HK-2 (cell line): ENCODE data around the gene UBXN10.

Source experiments
- DNase-seq: peaks from one replicate; pipeline ENCODE4 v3.0.0-alpha.2; 2018; ENCODE audit not compliant: unreplicated experiment

The UBXN10 gene

DNA sequence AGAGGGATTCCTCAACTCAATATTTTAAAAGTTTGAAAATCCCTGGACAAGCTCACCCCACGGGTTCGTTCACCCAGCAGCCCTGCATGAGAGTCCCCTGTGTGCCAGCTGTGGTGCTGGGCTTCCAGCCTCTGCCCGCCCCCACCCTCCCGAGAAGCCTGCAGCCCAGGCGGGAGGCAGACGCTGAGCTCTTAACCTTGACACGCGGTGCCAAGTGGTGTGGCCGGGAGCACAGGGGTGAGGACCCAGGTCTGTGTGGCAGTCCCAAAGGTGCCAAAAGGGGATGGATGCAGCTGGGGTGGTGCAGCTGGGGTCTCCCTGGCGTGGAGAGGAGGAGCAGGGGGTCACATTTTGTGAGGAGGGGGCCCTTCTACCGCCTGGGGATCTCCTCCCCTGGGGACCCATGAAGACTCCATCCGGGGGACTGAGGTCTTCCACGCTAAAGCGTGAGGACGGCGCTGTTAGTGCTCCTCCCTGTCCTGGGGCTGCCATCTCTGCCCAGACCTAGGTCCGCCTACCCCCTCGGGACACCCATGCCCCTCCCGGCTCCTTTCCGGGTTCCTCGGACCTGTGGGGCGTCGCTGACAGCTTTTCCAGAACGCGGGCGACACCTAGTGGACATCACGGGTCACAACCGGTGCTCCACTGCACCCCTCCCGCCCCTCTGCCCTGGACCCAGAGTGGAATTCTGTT lies 33.8 kb upstream of the UBXN10 start:
- peak; percentile 78 for DNase-seq

DNA sequence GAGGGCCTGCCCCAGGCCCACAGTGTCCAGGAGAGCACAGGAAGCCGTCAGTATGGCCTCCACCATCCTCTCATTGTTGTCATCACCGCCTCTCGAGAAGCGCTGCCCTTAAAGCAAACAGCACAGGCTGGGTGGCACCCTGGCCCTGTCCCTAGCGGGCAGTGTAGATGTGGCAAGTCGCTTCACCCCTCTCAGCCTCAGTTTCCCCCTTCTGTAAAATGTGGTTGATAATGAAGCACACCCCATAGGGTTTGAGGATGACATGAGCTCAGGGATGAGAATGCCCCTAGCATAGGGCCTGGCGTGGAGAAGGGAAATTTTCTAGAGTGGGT lies 33.3 kb upstream of the UBXN10 start:
- no peak for DNase-seq

DNA sequence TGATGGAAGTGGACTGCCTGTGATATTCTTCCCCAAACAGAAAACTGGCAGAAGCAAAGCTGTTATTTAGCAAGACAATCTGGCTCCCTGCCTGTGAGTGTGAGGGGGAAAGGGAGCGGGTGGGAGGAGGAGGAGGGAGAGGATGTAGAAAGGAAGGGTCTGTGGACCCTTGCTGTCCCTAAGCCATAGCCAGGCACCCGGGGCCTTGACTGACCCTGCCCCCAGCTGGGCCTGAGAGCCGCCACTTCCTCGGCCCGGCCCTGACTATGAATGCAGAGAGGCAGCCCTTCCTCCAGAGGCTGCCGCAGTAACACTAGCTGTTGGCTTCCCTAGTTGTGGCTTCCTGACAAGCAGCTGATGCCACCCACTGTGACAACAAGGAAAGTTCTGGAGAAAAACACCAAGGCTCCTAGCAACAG lies 32.9 kb upstream of the UBXN10 start:
- DNase-seq, result no peak

DNA sequence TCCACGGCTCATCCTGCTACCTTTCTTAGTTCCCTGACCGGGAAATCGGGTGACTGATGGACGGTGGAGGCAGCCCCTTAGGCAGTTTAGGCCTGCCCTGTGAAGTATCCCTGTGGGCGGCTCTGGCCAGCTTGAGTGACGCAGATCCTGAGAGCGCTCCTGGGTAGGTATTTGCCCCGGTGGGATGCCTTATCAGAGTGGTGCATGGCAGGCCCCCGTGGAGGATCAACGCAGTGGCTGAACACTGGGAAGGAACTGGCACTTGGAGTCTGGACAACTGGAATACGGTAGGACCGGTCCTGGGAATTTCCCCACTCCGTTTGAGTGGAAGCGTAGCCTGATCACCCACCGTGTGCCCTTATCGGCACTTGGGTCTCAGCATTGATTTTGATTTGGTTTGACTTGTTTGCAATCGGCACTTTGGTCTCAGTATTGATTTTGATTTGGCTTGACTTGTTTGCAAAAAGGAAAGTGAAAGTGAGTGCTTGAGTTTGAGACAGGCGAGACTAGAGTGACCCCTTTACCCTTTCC lies 31.5 kb upstream of the UBXN10 start:
- no peak for DNase-seq

DNA sequence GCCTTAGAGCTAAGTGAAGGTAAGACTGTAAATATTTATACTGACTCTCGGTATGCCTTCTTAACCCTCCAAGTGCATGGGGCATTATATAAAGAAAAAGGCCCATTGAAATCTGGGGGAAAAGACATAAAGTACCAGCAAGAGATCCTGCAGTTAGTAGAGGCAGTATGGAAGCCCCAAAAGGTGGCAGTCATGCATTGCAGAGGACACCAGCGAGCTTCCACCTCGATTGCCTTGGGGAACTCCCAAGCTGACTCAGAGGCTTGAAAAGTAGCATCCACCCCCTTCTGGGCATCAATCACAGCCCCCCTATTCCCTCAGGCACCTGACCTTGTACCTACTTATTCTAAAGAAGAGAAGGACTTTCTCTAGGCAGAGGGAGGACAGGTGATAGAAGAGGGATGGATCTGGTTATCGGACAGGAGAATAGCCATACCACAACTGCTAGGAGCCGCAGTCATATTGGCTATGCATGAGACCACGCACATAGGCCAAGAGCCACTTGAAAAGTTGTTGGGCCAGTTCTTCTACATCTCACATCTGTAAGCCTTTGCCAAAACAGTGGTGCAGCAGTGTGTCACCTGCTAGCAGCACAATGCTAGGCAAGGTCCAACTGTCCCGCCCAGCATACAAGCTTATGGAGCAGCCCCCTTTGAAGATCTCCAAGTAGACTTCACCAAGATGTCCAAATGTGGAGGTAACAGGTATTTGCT lies 27.4 kb upstream of the UBXN10 start:
- no peak for DNase-seq

DNA sequence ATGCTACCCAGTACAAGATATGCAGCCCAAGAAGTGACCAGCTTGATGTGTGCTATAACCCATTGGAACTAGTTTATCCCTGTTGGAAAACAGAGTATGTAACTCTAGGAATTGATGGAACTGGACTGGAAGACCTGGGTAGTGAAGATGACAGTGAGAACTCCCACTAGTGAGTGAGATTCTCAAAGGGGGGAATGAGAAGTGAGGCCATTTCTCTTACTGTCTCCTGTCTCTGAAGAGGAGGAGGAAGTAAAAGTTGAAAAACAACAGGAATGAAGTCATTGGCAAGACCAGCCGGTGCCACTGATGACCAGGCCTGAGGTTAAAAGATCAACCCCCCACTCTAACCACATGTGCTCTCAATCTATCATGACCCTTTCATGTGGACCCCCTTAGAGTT lies 25.9 kb upstream of the UBXN10 start:
- no peak for DNase-seq

DNA sequence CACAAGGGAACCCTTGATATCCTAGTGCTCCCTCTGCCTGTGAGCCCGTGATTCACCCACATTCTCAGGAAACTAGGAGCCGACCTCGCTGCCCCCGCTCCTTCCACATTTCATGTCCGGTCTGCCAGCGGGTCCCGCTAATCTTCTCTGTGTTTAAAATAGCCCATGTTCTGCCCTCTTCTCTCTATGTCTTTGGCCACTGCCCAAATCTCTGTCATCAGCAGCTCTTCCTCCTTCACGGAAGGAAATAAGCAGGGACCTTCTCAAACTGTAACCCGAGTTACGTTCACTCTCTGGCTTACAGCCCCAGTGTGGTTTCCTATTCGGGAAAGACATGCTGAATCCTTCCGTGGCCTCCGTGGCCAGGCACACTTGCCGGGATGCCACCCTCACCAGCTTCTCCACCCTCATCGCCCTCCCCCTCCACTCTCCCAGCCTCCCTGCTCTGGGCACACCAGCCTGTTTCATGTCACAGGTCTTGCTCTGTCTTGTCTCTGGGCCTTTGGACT lies 21.1 kb upstream of the UBXN10 start:
- no peak for DNase-seq

DNA sequence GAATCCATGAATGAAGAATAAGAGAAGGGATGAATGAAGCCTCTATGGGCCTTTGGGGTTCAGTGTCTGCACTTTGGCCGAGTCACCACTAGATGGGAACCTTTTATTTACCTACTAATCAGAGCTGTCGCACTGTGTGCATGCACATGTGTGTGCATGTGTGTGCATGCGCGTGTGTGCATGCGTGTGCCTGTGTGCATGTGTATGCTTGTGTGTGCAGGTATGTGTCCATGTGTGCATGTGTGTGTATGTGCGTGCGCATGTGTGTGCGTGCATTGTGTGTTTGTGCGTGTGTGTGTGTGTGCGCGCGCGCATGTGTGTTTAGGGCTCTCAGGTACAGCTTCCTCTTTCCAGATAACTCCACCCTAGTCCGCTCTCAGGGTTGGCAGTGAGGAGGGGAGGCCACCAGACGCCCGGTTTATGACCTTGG lies 20.4 kb upstream of the UBXN10 start:
- DNase-seq, result no peak

DNA sequence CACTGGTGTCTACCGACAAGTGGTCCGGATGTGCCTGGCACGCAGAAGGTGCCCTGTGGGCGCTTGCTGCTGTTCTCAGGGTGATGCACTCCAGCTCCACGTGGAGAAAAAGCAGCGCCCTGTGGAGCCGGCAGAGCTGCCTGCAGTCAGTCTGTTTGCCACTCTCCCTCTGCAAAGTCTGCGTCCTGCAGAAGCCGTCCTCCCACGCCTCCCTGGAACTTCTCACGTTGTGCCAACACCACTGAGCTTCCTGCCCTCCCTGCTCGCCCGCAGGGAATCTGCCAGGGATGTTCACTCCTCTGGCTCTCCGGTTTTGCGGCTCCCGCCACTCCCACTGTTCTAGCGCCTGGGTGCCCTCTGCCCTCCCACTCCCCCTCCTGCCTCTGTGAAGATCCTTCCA lies 19.8 kb upstream of the UBXN10 start:
- no peak for DNase-seq

DNA sequence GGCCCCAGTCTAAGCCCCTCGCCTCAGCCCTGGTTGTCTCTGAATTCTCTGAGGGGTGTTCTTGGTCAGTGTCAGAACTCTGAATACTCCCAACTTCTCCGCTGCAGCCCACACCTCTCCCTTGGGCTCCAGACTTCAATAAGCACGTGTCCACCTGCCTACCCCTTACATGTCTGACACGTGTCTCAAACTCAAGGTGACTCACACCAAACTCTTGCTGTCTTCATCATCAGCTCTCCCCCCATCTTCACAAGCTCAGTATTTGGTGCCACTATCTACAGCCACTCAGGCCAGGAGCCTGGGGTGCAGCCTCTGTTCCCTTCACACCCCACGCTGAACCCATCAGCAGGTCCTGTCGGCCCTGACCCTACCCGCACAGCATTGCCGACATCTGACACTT lies 18.8 kb upstream of the UBXN10 start:
- no peak for DNase-seq

DNA sequence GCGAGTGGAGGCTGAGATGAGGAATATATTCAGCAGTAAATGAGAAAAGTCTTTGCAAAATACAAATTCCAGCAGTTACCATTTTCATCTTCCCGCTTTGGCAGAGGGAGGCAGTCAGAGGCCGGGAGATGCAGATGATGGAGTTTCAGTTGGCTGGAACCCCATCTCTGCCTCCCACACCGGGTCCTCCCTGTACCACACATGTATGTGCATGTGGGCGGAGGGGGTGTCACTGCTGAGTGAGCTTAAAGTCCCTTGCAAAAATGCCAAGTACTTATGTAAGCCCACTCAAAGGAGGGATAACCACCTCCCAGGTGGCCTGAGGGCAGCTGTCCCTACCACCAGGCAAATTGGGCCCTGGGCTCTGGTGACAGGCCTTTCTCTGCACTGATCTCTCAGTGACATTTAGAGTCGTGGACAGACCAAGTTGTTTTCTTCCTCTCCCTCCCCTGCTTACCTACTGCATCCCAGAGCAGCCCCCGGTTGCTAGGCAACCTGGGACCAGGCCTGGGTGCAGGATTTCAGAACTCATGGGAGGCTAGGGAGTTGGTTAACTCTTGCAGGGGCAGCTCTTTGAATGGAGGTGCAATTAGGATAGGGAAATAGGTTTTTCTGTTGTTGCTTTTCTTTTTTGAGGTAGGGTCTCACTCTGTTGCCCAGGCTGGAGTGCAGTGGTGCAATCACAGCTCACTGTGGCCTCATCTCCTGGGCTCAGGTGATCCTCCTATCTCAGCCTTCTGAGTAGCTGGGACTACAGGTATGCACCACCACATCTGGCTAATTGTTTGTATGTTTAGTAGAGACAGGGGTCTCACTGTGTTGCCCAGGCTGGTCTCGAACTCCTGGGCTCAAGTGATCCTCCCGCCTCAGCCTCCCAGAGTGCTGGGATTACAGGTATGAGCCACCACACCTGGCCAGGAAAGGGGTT lies 17.1 kb upstream of the UBXN10 start:
- DNase-seq, result no peak

DNA sequence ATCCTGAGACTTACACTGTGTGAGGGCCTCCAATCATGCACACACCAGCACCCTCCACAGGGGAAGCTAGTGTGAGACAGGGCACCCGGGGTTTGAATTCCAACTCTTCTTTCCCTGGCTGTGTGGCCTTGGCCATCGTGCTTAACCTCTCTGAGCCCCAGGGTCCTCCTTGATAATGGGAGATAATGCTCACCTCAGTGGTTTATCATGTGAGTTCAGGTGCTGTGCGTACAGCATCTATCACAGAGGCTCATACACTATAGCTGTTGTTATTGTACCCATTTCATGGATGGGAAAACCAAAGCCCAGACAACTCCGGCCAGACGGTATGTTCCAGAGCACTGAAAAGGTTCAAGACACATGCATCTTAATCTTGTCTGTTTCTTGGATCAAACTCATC lies 16.0 kb upstream of the UBXN10 start:
- DNase-seq, result no peak

DNA sequence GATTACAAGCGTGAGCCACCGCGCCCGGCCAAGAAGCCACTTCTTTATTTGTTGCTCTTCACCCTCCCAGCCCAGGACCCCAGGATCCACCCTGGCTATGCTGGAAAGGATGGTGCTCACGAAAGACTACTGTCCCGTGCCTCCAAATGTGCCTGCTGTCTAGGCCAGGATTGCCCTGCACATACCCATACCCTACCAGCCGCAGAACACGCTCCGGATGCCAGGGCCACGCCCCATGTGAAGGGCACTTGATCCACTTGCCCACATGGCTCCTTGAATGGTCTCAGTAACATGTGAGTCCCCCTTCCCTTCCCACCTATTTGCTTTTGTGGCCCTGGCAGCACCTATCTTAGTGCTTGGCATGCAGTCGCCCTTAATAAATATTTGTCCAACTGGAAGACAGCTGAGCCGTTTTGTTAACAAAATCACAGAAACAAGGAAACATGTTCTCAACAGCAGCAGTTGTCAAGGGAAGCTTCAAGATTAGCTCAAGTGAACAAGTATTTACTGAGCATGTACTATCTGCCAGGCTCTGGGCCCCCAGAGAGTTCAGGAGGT lies 13.8 kb upstream of the UBXN10 start:
- DNase-seq, result no peak

DNA sequence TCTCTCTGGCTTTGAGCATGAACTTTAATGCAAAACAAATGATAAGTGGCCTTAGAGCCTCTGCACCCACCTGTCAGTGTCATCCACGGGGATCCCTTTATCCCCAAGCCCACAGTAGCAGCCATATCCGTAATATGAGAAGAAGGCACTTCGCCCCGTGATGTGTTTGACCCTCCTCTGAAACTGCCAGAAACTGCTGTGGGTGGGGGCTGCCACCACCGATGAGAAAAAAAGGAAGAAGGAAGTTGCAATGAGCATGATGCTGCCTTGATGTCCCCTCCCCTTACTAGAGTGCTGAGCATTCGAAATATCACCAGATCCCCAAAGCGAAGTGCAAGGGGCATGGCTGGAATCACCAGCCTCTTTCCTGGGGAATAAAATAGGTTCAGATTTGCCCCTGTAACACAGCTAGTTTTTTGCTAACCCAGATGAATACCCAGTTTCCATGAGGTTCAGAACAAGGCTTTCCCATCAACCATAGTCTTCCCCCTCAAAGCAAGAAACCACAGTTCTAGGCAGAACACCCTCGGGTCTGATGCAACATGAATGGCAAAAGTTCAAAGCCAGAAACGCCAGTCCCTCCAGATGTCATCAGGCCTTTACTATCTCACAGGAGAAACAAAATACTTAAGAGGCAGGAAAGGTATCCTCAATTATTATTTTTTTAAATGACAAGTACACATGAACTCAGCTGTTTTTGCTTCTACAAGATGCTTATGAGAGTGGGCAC lies 10.8 kb upstream of the UBXN10 start:
- no peak for DNase-seq

DNA sequence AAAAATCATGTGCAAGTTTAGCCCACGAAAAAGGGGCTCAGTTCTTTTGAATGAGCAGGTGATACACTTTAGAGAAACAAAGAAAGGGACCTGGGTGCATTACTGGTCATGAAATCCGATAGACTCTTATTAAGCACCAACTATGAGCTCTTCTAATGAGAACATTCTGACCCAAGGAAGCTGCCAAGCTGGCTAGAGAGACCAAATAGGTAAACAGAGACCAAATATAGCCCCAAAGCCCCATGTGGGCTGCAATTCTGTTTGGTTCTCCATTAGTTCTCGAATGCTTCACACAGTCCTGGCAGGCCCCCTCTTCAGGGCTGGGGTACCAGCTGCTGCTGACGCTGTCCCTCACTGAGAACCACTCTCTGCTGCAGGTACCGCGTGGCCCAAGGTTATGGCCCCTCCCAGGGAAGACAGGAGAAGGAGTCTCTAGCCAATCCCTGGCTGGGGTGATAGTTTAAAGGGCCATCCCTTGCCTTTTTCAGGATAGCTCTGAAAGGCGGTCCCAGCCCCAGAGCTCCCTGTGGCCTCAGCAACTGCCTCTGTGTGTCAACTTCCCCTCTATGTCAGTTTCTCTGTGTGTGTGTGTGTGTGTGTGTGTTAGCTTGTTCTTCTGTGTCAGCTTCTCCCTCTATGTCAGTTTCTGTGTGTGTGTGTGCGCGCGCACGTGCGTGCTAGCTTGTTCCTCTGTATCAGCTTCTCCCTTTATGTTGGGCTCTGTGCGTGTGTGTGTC lies 7.1 kb upstream of the UBXN10 start:
- DNase-seq, result no peak

DNA sequence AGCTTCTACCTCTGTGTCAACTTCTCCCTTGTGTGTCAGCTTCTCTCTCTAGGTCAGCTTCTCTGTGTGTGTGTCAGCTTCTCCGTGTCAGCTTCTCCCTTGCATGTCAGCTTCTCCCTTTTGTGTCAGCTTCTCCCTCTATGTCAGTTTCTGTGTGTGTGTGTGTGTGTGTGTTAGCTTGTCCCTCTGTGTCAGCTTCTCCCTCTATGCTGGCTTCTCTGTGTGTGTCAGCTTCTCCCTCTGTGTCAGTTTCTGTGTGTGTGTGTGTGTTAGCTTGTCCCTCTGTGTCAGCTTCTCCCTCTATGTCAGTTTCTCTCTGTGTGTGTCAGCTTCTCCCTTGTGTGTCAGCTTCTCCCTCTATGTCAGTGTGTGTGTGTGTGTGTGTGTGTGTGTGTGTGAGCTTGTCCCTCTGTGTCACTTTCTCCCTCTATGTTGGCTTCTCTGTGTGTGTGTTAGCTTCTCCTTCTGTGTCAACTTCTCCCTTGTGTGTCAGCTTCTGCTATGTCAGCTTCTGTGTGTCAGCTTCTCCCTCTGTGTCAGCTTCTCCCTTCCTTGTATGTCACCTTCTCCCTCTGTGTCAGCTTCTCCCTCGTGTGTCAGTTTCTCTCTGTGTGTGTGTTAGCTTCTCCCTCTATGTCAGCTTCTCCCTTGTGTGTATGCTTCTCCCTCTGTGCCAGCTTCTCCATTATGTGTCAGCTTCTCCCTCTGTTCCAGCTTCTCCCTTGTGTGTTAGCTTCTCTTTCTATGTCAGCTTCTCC lies 6.3 kb upstream of the UBXN10 start:
- DNase-seq, result no peak

DNA sequence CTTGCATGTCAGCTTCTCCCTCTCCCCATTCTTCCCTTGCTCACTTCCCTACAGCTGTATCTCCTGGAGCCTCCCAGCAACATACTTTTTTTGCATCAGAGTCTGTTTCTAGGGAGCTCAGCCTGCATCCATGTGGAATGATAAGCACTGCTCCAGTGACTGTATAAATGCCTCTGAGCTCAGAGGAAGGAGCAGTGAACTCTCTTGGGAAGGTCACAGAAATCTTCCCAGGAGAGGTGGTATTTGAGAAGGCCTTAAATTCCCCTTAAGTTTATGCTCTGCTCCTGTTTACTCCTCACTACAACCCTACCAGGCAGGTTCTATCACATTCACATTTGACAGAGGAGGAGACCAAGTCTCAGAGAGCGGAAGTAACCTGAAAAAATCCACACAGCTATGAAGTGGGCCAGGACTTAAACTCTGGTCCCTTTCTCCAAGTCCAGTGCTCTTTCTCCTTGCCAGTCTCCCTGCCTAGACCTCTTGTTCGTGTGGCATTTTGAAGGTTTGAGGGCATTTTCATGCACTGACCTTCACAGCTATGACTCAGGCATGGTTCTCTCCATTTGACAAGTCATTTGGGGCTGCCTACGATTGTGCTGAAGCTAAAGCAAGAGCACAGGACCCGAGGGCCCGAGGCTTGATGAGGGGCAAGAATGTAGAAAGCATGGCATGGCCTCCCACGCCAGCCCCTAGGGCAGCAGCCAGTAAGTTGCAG lies 5.6 kb upstream of the UBXN10 start:
- DNase-seq, result no peak

DNA sequence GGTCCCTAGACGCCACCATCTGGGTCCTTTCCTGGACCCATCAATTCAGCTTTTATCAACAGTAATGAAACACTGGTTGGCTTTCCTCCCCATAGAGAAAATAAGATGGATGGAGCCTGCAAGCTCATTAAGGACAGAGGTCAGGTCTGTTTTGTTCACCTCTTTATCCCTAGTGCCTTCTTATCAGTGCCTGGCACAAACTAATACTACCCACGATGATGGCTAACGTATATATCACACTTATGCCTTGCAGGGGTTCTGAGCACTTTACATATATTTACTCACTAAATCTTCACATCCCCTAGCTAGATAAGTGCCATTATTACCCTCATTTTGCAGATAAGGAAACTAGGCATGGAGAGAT lies 5.1 kb upstream of the UBXN10 start:
- DNase-seq, result no peak

DNA sequence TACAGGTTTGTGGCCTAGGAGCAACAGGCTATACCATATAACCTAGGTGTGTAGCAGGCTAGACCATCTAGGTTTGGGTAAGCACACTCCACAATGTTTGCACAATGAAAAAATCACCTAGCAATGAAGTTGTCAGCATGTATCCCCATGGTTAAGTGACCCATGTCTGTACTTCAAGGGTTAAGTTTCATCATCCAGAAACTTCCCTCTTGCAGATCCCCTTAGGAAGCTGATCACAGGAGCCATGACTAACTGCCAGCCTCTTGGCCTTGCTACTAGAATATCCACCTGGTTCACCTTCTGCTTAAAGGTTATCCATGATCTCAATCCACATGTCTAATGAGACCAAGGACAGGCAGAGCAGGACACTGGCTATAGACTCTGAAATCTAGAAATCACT lies 3.5 kb upstream of the UBXN10 start:
- no peak for DNase-seq
